HepG2 (cell line): Measurements from ENCODE around the gene HELZ2.

ENCODE experiments used
- CREB1 ChIP-seq, 2 experiments: fragments of 450-650 bp in 1 of 2; IDR thresholded peaks; 2 replicates each; pipeline ENCODE4 v1.6.1; 2016 to 2017; ENCODE audit warnings: control low read depth in 1 of 2, mild to moderate bottlenecking in 1 of 2, missing compliant biosample characterization in 1 of 2, missing genetic modification characterization in 1 of 2
- EP300 ChIP-seq, 3 experiments: sonication (generic) in 1 of 3; formaldehyde crosslinking in 1 of 3; IDR thresholded peaks; 2 replicates each; pipeline versions ENCODE4 v1.5.1 to v1.6.1; 2011 to 2020; ENCODE audit warnings: low read depth in 2 of 3, low read length in 2 of 3, borderline replicate concordance in 1 of 3, improper control_type of control experiment in 1 of 3, mild to moderate bottlenecking in 1 of 3, missing genetic modification reagents in 1 of 3, moderate library complexity in 1 of 3
- POLR2A ChIP-seq, 2 experiments: IDR thresholded peaks; 2 replicates each; pipeline ENCODE4 v1.6.1; 2011; ENCODE audit warnings: low read depth in 2 of 2, low read length in 2 of 2, mild to moderate bottlenecking in 1 of 2, moderate library complexity in 1 of 2; ENCODE audit not compliant: insufficient read depth in 1 of 2
- POLR2AphosphoS5 ChIP-seq: IDR thresholded peaks from 2 replicates; pipeline ENCODE4 v1.6.1; 2012; ENCODE audit warnings: low read depth, low read length
- TOE1 ChIP-seq: sonication (generic); formaldehyde crosslinking; IDR thresholded peaks from 2 replicates; pipeline ENCODE4 v1.4.0; 2020; ENCODE audit warnings: mild to moderate bottlenecking, missing genetic modification reagents
- TF ChIP-seq, protein P1 (sequence below): sonication (generic); formaldehyde crosslinking; IDR thresholded peaks from 2 replicates; pipeline ENCODE4 v1.5.0; 2020; ENCODE audit warnings: mild to moderate bottlenecking, missing genetic modification reagents, moderate library complexity
- TF ChIP-seq, protein P2 (sequence below): sonication (generic); formaldehyde crosslinking; conservative IDR thresholded peaks from 2 replicates; pipeline ENCODE4 v1.4.0; 2020; ENCODE audit warnings: missing genetic modification reagents

DNA sequence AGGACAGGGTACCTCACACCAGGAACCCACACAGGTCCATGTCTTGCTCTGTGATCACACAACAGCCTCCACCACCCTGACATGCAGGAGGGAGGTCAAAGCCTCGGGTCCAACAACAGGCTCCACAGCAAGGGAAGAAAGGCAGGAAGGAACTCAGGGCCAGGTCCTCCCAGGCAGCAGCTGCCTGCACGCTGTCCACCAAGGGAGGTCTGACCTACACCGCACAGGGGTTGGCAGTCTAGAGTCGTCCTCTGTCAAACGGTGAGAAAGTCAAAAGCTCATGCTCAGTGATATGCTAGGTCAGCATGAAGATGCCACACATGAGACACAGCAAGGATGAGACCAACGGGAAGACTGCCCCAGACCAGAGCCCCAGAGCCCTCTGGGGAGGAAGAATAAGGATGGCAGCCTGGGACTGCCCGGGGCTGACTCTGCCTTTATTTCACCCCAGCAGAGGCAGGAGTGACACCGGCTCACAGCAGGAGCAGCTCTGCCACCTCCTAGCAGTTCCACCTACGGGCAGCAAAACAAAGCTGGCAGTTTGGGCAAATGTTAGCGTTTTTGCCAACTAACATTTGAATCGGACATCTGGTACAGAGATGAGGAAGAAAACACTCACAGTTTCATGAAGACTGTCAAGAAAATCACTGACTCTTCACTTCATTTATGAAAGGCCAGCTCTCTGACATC lies 44.4 kb upstream of the HELZ2 start:
- TF ChIP-seq, protein P1, sequence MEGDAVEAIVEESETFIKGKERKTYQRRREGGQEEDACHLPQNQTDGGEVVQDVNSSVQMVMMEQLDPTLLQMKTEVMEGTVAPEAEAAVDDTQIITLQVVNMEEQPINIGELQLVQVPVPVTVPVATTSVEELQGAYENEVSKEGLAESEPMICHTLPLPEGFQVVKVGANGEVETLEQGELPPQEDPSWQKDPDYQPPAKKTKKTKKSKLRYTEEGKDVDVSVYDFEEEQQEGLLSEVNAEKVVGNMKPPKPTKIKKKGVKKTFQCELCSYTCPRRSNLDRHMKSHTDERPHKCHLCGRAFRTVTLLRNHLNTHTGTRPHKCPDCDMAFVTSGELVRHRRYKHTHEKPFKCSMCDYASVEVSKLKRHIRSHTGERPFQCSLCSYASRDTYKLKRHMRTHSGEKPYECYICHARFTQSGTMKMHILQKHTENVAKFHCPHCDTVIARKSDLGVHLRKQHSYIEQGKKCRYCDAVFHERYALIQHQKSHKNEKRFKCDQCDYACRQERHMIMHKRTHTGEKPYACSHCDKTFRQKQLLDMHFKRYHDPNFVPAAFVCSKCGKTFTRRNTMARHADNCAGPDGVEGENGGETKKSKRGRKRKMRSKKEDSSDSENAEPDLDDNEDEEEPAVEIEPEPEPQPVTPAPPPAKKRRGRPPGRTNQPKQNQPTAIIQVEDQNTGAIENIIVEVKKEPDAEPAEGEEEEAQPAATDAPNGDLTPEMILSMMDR (CRISPR knock-in tag): no peak
- no peak for TF ChIP-seq EP300 (IDR thresholded peaks at IDR 0.05; ENCODE audit: low read depth in 2 of 2, low read length in 2 of 2)
- no peak for TF ChIP-seq EP300 (CRISPR knock-in tag; IDR thresholded peaks at IDR 0.05; ENCODE audit: borderline replicate concordance)
- TF ChIP-seq, protein P2, sequence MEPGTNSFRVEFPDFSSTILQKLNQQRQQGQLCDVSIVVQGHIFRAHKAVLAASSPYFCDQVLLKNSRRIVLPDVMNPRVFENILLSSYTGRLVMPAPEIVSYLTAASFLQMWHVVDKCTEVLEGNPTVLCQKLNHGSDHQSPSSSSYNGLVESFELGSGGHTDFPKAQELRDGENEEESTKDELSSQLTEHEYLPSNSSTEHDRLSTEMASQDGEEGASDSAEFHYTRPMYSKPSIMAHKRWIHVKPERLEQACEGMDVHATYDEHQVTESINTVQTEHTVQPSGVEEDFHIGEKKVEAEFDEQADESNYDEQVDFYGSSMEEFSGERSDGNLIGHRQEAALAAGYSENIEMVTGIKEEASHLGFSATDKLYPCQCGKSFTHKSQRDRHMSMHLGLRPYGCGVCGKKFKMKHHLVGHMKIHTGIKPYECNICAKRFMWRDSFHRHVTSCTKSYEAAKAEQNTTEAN (CRISPR knock-in tag): no peak
- no peak for TF ChIP-seq POLR2A (IDR thresholded peaks at IDR 0.05; ENCODE audit: insufficient read depth in 1 of 2, low read depth in 2 of 2, low read length in 2 of 2)
- no peak for TF ChIP-seq TOE1
- no peak for TF ChIP-seq POLR2AphosphoS5
- TF ChIP-seq CREB1 (IDR thresholded peaks at IDR 0.05): no peak
- no peak for TF ChIP-seq CREB1 (CRISPR knock-in tag; IDR thresholded peaks at IDR 0.05)
